Central memory CD4-positive, alpha-beta T cell (primary cell): ENCODE measurements around the gene VPS9D1.

Experiments
- DNase-seq: peaks from one replicate; pipeline ENCODE4 v3.0.0; 2022

The VPS9D1 gene

GRCh38 chr16:89732142-89732917 lies 11.6 kb upstream of the VPS9D1 start:
- DNase-seq, result no peak

- DNase-seq, result no peak
These were observed 10.0 kb upstream of the VPS9D1 start for GRCh38 chr16:89730610-89731234.

DNA sequence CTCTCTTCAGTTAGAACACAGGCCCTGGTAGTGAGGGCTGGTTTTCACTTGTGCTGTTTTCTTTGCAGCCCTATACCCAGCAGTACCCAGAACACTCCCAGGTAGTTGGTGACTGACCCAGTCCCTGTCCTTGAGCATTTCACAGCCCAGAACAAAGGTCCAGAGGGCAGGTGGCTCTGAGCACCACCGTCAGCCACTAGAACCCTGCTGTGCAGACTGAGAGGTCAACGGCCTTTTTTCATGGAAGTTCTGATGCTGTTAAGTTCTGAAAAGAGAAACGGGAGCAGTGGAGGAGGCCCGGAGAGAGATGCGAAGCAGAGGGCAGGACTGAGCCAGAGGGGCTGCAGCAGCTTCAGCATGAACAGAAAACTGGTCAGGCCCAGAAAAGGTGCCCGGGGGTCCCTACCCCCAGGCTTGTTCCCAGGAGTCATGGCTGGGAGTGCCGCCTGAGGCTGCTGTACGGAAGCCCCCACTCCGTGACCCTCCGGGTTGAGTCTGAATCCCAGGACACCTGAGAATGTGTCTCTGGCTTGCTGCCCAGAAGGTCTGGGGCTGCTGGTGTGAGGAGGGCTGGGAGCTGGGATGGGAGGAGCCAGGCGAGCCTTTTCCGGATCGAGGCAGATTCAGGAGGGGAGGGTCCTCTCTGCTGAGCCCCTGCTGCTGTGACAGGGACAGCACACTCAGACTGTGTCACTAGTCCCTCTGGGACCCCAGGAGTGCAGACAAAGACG lies 9.3 kb upstream of the VPS9D1 start:
- no peak for DNase-seq

DNA sequence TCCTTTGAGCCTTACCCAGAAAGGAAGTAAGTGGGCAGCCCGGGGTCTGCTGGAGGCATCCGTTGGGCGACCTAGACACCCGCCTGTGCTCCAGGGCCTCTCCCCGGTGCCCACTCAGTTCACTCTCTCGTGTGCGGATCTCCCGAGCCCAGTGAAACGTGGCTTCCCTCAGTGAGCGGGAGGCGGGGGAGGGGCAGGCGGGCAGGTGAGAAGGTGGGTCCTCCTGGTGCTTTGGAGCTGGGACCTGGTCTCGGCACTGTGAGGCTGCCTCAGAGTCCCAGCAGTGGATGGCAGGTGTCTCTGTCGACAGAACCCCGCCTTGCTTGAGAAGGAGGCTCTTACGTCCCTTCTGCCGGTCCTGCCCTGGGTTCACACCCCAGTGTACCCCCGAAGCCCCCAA lies 8.6 kb upstream of the VPS9D1 start:
- DNase-seq, result no peak

- DNase-seq, result no peak
These were observed 6.9 kb upstream of the VPS9D1 start for GRCh38 chr16:89727406-89728120.

DNA sequence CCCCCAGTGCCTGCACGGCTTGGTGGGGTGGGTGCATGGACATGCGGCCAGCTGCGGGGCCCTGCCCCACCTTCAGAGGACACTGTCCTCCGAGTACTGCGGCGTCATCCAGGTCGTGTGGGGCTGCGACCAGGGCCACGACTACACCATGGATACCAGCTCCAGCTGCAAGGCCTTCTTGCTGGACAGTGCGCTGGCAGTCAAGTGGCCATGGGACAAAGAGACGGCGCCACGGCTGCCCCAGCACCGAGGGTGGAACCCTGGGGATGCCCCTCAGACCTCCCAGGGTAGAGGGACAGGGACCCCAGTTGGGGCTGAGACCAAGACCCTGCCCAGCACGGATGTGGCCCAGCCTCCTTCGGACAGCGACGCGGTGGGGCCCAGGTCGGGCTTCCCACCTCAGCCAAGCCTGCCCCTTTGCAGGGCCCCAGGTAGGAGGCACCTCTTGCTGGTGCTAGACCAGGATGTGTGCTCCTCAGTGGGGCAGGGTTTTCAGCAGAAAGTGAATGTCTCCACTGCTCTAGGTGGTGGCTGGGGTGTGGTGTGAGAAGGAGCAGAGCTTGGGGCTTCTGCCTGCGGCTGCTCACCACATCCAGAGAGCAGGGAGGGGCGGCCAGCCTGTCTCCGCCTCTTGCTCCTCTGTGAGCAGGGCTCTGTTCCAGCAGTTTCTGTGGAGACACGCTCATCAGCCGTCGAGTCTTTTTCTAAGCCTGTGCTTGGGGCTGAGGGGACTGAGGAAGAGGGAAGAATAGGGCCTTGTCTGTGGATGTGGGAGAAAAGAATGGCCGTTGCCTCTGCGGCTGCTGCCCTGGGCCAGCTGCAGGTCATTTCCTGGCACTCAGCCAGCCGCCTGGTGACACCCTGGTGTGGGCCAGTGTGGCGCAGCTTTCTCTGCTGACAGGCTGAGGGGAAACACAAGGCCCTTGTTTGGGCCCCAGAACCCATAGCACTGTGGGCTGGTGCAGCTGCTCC lies 2.9 kb upstream of the VPS9D1 start:
- peak; percentile 92 for DNase-seq

GRCh38 chr16:89722392-89723278 lies 1.9 kb upstream of the VPS9D1 start:
- peak; percentile 80 for DNase-seq

DNA sequence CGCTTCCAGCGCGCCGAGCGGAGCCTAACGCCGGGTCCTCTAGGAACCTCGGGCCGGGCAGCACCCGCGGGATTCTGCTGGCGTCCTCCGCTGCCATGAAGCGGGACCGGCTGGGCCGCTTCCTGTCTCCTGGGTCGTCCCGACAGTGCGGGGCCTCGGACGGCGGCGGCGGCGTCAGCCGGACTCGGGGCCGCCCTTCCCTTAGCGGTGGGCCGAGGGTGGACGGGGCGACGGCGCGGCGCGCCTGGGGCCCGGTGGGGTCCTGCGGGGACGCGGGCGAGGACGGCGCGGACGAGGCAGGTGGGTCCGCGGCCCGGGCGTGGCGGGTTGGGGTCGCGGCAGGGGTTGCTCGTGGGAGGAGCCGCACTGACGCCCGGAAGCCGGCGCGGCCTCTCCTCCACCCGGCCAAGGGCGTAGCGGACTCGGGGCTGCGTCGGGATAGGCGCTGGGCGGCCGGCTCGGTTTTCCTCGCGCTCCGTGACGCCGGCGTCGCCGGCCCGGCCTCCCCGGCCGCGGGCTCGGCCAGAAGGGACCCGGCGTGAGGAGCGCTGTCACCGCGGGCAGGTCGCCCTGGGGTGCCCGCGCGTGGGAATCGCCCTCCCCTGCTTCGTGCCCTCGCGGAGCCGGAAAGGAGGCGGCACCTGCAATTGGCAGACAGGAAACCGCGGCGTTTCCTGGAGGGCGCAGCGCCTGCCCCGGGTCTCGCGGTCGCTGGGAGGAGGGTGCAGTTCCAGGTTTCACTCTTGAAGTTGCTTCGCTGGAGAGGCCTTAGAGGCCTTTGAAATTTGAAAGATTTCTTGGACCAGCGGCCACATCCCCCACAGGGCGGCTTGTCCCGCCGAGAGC lies 1.1 kb upstream of the VPS9D1 start:
- peak; percentile 93 for DNase-seq

- DNase-seq, result no peak
These were observed 216 bp downstream of the VPS9D1 start for GRCh38 chr16:89720551-89720812.

DNA sequence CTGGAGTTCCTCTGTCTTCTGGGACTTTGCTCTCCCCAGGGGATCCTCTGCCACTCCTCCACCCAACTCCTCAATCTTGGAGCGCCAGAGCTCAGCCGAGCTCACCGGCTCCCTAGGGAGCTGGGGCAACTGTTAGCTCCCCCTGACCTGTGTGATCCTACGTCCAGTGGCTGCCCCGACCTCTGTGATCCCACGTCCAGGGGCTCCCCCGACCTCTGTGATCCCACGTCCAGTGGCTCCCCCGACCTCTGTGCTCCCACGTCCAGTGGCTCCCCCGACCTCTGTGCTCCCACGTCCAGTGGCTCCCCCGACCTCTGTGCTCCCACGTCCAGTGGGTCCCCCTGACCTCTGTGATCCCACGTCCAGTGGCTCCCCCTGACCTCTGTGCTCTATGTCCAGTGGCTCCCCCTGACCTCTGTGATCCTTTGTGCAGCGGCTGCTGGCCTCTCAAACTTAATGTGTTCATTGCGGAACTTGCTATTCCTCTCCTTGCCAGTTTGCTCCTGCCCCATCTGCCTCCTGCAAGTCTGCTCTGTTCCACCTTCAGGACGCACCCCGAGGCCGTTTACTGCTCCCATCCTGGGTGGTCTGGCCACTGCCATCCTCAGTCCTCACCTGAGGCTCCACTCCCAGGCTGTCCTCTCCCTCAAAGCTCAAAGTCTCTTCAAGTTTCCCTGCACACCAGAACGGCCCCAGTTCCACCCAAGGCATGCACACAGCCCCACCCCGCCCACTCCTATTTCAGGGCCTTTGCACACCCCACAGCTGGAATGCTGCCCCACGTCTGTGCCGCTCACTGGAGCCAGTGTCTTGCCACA lies 2.8 kb downstream of the VPS9D1 start:
- DNase-seq, result no peak

DNA sequence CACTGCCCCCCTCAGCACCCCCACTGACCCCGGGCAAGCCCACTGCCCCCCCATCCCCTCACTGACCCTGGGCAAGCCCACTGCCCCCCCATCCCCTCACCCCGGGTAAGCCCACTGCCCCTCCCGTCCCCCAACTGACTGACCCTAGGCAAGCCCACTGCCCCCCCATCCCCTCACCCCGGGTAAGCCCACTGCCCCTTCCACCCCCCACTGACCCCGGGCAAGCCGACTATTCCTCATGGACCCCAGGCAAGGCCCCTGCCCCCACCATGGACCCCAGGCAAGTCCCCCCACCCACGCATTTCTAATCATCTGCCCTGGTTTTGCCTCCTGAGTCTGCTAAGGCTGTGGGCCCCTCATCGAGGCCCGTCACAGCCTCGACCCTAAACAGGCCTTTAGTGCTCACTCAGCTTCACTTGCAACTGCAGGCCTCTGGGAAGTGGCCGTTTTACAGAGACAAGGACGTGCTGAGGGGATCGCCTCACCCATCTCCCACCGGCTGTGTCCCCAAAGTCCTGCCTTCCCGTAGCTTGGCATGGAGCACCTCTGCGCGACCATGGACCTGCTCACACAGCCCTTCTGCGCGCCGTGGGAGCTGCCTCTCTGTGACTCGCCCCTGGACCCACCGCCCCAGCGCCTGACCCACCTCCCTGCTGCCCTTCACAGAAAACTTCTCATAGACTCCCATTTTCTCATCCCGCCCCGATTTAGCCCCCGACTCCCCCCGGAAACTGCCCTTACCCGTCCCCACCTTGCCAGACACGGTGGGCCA lies 3.6 kb downstream of the VPS9D1 start:
- DNase-seq, result no peak

DNA sequence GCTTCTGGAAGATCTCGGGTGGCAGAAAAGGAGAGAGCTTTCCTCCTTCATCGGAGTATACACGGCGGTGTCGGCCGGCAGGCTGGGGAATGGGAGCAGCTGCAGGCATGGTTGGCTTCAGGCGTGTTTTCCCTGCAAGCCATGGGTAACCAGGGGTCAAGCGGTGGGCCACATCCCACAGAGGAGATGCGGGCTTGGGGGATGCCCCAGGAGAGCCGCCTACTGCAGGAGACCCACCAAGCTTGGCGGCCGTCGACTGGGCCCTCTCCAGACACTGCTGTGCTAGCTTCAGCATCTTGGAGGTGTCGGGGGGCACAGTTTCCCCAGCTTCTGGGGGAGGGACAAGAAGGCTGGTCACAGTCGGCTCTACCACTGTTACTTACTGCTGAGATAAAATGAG lies 4.2 kb downstream of the VPS9D1 start:
- no peak for DNase-seq

DNA sequence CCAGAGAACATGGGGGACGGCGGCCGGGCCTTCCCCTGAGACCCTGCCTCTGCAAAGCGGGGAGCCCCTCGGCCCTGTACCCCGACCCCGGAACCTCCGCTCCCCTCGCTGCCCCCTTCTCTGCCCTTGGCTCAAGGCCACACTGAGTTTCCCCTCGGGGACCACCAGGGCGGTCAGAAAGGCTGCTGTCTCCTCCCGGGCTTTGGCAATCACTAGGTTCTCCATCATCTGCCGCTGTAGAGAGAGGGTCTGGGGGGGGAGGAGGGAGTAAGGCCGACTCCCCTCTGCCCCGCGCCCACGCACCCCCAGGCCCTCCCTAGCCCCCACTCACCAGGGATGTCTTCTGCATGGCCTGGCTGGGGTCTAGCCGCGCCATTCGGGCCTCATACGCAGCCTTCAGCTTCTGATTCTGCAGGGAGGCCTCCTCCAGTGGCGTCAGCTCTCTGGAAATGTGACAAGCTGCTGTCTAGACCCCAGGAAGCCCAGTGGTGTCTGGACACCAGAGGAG lies 8.4 kb downstream of the VPS9D1 start:
- DNase-seq, result no peak

DNA sequence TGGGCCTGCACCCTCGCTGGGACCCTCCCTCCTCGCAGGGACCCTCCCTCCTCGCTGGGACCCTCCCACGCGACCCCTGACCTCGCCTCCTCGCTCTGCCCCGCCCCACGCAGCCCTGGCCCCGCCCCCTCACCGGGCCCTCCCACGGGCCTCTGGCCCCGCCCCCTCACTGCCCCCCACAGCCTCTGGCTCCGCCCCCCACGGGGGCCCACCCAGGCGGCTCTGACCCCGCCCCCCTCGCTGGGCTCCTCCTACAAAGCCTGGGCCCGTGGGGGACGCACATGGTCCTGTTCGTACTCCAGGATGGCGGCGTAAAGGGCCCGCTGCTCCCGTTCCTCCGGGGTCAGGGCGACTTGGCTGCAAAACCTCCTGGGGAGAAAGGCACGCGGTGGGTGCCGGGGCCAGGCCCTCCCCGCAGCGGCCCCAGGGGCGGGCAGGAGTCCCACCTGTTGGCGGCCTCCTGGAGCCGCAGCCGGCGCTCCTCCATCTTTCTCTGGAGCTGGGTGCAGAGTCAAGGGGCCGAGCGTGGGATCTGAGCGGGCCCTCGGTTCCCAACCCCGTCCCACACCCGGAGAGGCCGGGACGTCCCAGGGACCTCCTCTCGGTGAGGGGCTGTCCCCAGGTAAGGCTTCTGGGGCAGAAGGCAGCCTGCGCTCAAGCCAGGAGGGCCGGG lies 9.0 kb downstream of the VPS9D1 start:
- peak; percentile 44 for DNase-seq

DNA sequence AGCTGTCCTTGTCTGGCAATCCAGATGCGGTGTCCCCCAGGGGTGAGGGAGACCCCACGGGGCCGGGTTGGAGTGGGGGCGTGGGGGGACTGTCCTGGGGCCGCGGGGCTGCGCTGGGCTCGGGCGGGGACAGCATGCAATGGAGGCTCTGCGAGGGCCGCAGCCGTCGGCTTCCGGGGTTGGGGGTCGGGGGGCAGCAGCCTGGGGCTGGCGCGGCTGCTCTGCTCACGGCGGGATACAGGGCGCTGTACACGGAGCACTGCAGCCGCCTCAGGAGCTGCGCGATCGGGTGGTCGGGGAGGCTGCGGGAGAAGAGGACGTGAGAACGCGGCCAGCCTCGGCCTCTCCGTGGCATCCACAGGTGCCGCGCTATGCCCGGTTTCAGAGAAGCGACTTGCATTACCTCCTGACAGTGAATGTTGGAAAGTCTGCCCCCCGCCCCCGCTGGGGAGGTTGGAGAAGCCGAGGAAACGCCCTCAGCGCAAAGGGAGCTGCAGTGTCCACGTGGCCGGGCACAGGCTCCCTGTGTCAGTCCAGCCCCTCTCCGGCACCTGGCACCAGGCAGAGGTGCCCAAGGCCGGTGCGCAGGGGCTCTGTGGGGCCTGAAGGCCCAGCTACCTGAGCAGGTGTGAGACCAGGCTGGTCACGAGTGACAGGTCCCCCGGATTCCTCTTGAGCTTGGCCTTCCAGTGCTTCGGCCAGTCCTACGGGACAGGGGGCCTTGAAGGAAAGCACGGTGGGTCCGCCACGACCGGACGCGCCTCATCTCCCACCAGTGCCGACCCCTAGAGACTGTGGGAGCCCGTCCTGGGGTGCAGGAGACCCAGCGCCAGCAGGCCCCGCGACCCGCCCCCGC lies 9.8 kb downstream of the VPS9D1 start:
- no peak for DNase-seq

DNA sequence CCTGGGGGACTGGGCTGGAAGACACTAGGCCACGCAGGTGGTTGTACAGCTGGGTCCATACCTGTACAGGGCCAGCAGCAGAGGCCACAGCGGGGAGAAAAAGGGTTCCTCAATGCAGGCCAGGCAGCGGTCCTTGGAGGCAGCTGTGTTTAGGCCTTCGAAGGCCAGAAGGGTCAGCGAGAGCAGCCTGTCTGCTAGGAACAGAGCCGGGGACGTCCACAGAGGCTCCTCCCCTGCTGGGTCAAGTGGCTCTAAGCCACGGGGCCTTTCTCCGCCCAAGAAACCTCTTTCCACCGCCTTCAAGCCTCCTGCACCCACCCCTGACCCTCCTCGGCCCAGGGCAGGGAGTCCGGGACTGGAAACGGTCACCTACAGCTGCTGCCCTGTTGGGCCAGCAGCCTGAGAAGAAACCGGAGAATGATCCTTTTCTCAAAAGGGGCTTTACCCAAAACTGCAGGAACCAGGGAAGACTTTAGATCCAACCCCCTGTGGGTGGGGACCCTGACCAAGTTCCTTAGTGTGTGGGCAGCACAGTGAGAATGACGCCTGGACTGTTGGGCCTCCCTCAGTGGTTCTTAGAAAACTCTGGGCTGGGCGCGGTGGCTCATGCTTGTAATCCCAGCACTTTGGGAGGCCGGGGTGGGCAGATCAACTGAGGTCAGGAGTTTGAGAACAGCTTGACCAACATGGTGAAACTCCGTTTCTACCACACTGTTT lies 10.8 kb downstream of the VPS9D1 start:
- DNase-seq, result no peak
